IPS-18a (cell line): ENCODE data around the gene TBC1D8.

Source experiments
- H3K27ac ChIP-seq: one replicate; pipeline ENCODE4 v1.5.1; 2013; ENCODE audit warnings: low read length
- H3K27me3 ChIP-seq: one replicate; pipeline ENCODE4 v1.6.1; 2013; ENCODE audit warnings: mild to moderate bottlenecking, low read length; ENCODE audit not compliant: control insufficient read depth, insufficient read depth
- H3K36me3 ChIP-seq: one replicate; pipeline ENCODE4 v1.6.1; 2013; ENCODE audit warnings: low read depth, low read length; ENCODE audit not compliant: control insufficient read depth
- H3K4me1 ChIP-seq: one replicate; pipeline ENCODE4 v1.6.1; 2013; ENCODE audit warnings: low read depth, low read length; ENCODE audit not compliant: control insufficient read depth
- H3K4me3 ChIP-seq: one replicate; pipeline ENCODE4 v1.5.1; 2013; ENCODE audit warnings: low read length
- H3K9ac ChIP-seq: one replicate; pipeline ENCODE4 v1.6.1; 2013; ENCODE audit warnings: mild to moderate bottlenecking, low read length, moderate library complexity
- H3K9me3 ChIP-seq: one replicate; pipeline ENCODE4 v1.6.1; 2013; ENCODE audit warnings: low read depth, low read length; ENCODE audit not compliant: control insufficient read depth

The TBC1D8 gene

DNA sequence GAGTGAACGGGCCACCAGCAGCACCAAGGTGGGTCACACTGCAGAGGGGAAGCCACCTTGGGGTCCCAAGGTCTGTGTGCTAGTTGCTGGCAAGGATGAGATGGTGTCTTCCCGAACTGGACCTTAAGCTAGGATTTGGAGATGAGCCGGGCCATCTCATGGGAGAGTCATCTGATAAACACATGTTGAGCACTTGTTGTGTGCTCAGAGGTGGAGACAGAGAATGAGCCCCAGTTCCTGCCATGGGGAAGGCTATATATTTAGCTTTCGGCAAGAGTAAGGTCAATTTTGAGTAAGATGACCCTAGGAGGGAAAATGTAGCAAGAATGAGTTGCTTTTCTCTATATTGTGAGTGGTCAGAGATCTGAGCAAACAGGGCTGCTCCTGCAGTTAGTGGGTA is 190.5 kb downstream of the TBC1D8 start:
- Histone ChIP-seq H3K4me1 (no peaks in the 10 kb centered on the region), H3K36me3 (no peaks in the 10 kb centered on the region), H3K9ac (no peak overlapping the region), H3K4me3 (no peak overlapping the region), H3K27ac (no peak overlapping the region), H3K27me3 (no peaks in the 10 kb centered on the region), H3K9me3 (no peaks in the 10 kb centered on the region)

DNA sequence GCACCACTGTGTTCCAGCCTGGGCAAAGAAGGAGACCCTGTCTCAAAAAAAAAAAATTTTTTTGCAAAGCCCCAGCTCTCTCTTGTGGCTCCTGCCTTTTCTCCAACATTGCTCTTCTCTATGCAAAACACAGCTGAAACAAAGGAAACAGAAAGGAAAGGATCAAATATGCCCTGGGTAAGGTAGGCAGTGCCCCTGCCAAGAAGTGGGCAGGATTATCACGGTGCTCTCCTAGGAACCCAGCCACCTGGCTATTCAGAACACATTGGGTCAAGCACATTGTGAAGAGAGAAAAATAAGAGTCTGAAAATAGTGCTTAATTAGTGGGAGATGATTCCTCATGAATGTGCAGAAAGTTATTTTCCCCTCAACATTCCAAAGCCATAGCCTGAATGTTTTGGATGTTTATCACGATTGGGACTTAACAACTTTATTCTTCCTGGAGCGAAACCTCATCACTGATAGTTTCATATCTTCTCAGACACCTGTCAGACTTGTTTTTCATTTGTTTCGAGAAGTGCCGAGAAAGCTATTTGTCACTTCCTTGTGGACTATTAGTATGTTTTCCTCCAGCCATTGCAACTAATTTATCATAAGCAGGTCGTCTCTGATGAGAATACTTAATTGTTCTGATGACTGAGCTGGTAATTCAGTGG is 191.8 kb downstream of the TBC1D8 start:
- H3K9me3 ChIP-seq: no peaks in the 10 kb centered on the region
- no peaks in the 10 kb centered on the region for H3K36me3 ChIP-seq
- H3K9ac ChIP-seq: no peak overlapping the region
- no peaks in the 10 kb centered on the region for H3K4me1 ChIP-seq
- no peaks in the 10 kb centered on the region for H3K27me3 ChIP-seq
- H3K27ac ChIP-seq: no peak overlapping the region
- no peak overlapping the region for H3K4me3 ChIP-seq

DNA sequence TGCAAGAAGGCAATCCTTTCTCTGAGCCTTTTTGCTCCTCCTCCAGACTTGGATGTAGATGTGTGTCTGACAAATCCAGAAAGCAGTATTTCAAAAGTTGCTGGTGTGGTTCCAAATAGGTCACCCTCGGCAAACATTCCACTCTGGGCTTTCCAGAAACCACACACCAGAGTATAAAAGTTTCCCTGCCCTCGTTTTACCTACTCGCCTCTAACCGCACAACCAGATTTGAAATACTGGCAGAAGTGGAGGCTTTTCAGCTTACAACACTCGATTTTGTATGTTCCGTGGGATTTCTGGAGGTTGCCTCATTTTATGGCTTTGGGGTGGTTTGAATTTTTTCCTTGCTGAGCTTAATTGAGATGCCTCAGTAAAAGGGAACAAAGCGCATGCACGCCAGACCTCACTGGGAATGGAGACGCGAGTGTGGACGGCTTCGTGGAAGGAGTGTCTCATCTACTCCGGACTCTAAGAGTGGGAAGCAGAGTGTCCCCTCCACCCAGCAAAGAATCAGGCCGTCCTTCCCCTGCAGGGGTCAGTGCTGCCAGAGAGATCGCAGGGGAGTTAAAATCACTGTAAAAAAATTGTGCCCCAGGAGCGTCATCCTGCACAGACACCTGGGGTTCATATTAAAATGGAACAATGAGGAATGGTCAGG is 193.1 kb downstream of the TBC1D8 start:
- no peak overlapping the region for H3K4me3 ChIP-seq
- no peaks in the 10 kb centered on the region for H3K4me1 ChIP-seq
- H3K9me3 ChIP-seq: no peaks in the 10 kb centered on the region
- no peaks in the 10 kb centered on the region for H3K27me3 ChIP-seq
- no peak overlapping the region for H3K9ac ChIP-seq
- H3K27ac ChIP-seq: no peak overlapping the region
- no peaks in the 10 kb centered on the region for H3K36me3 ChIP-seq
